ENCODE results near the gene SMURF2.

SMURF2 gene

DNA sequence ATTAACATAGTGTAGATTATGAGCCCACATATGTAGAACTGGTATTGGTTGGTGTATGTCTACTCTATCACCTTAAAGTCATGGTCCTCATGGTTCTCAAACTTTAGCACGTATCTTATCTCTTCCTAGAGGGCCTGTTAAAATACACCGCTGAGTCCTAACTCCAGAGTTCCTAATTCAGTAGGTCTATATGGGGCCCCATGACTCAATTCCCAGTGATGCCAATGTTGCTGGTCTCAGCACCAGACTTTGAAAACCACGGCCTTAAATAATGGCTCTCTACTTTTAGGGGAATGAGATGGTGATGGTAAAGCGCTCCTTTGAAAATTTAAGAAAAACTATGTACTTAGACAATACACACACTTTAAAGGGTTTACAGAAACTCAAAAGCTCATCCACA lies 36.6 kb downstream of the SMURF2 start:
- no peak for DNase-seq (ENCODE audit: low spot score)
- TF ChIP-seq CTCF (IDR thresholded peaks at IDR 0.05; ENCODE audit: extremely low read depth, missing control alignments) = no peak

DNA sequence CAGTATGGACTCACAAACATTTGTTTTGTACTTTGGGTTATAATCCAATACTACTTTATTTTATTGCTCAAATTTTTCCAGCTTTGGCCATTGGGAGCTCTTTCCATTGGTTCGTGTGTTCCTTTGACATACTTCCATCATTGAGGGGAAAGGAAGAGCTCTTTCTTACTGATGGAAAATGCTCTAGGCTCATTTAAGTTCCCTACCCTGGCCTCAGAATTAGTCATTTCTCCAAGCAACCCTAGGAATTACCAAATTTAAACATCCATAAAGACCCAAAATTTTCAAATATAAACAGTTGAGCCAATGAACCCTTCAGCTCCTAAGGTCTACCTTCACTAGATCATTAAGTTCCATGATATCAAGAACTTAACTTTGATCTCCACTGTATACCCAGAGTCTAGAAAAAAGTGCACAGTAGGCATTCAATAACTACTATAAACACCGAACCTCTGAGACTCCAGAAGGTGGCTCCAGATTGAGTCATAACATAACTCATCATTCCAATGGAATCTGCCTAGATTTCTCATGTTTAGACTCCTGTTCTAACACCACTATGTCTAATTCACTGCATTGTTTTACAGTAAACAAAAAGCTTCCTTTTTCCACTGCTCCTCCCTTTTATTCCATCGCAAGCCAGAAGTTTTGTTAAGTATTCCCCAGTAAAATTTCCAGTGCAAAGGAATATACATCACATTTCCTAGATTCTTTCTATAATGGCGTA lies 39.0 kb downstream of the SMURF2 start:
- no peak for DNase-seq (ENCODE audit: low spot score)

DNA sequence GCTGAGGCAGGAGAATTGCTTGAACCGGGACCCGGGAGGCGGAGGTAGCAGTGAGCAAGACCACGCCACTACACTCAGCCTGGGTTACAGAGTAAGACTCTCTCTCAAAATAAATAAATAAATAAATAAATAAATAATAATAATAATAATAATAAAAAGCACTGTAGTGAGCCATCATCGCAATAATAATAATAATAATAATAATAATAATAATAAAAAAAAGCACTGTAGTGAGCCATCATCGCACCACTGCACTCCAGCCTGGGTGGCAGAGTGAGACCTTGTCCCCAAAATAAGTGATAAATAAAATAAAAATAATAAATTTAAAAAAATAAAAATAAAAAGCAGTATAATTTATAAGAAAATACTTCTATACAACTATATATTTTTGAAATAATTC lies 40.3 kb downstream of the SMURF2 start:
- TF ChIP-seq CTCF (IDR thresholded peaks at IDR 0.05; ENCODE audit: extremely low read depth, missing control alignments) = no peak
- no peak for DNase-seq (ENCODE audit: low spot score)

More for the DNA sequence above, 39.0 kb downstream of the SMURF2 start:
- no peak for TF ChIP-seq CTCF (IDR thresholded peaks at IDR 0.05; ENCODE audit: extremely low read depth, missing control alignments)

- no peak for TF ChIP-seq CTCF (IDR thresholded peaks at IDR 0.05; ENCODE audit: extremely low read depth, missing control alignments)
- DNase-seq (ENCODE audit: low spot score) = no peak
Observed at GRCh38 chr17:64618848-64619247, 43.3 kb downstream of the SMURF2 start.

DNA sequence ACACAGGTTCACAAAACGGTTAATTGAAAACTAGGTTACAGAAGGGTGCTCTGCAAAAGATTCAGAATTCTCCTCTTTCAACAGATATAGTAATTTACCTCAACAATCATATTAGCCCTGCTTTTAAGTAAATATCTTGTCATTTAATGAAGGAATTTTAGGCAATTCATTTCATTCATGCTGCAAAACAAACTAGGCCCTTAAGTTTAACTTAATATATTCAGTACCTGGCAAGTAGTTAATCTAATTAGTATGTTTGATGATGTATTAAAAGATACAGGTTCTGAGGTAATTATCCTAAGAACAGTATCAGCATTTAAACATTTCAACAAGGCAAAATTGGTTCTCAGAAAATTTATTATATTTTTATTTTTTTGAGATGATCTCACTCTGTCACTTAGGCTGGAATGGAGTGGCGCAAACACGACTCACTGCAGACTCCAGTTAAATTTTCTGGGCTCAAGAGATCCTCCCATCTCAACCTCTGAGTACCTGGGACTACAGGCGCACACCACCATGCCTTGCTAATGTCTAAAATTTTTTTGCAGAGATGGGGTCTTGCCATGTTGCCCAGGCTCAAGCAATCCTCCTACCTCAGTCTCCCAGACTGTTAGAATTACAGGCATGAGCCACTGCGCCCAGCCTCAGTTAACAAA lies 44.9 kb downstream of the SMURF2 start:
- TF ChIP-seq CTCF (IDR thresholded peaks at IDR 0.05; ENCODE audit: extremely low read depth, missing control alignments) = no peak
- no peak for DNase-seq (ENCODE audit: low spot score)

DNA sequence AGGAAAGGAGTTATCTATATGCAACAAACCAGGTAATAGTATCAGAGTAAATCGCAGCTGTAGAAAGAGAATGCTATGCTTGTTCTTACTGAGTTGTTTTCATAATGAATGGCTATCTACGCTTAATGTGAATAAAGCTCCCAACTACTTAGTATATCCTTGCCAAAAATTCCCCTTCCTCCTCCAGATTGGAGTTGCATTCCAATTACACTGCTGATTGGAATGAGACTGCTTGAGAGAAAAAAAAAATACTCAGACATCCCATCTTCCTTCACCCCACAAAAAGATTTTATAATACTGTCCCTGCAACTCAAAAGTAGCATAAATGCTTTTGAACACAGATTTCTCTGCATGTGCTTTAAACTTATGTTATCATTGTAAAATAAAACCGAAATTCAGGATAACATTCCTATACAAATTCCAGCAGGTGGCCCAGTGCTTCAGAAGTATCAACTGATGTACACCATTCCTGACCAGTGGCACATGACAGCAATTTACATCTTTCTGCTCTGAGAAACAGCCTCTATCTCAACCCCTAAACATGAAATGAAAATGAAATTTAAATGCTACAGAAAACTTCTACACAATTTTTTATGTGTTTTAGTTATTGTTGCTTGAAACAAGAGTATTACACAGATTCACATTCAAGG lies 47.0 kb downstream of the SMURF2 start:
- DNase-seq (ENCODE audit: low spot score) = no peak
- TF ChIP-seq CTCF (IDR thresholded peaks at IDR 0.05; ENCODE audit: extremely low read depth, missing control alignments) = no peak
